Activated B cell treated with CpG ODN at 0.5 μM for 24 hours (primary cell): Measurements from ENCODE around the gene RASL10B. TPM values are rescaled to one million over a fixed set of nuclear protein-coding genes. Genes with fewer than 3 reads are reported as not detected.

Source experiments
- ATAC-seq: fragments of 200-7000 bp; cut with Tn5 transposase; one replicate; pipeline ENCODE4 v1.10.0; 2021; ENCODE audit warnings: low read depth, mild to moderate bottlenecking, moderate library complexity
- CTCF ChIA-PET: fragments of 350-600 bp; sonication (Branson Sonifier 250); formaldehyde crosslinking; loops from one replicate; lab custom pipeline; 2021; ENCODE audit warnings: antibody characterized with exemption; lab: Charles Lee
- POLR2A ChIA-PET: fragments of 350-600 bp; sonication (Branson Sonifier 250); formaldehyde crosslinking; loops from one replicate; lab custom pipeline; 2021; ENCODE audit warnings: antibody characterized with exemption; lab: Charles Lee
- DNase-seq: peaks from one replicate; pipeline ENCODE4 v3.0.0; 2022
- H3K27ac Mint-ChIP-seq: one replicate; pipeline ENCODE4 v1.8.0; 2020; ENCODE audit warnings: mixed read lengths
- H3K27me3 Mint-ChIP-seq: one replicate; pipeline ENCODE4 v1.8.0; 2021; ENCODE audit warnings: mixed read lengths
- H3K36me3 Mint-ChIP-seq: one replicate; pipeline ENCODE4 v1.8.0; 2021; ENCODE audit warnings: low read depth, mixed read lengths
- H3K4me1 Mint-ChIP-seq: one replicate; pipeline ENCODE4 v1.8.0; 2021; ENCODE audit warnings: mixed read lengths
- H3K4me3 Mint-ChIP-seq: one replicate; pipeline ENCODE4 v1.8.0; 2020; ENCODE audit warnings: mild to moderate bottlenecking, mixed read lengths
- H3K9me3 Mint-ChIP-seq: one replicate; pipeline ENCODE4 v1.8.0; 2020; ENCODE audit warnings: mixed read lengths
- CTCF ChIP-seq: fragments of 200-600 bp; IDR thresholded peaks from one replicate; pipeline ENCODE4 v1.8.0; 2022; ENCODE audit warnings: antibody characterized with exemption, mild to moderate bottlenecking
- intact Hi-C: fragments of 100-400 bp; cut with micrococcal nuclease; formaldehyde crosslinking; loops from one replicate; pipeline ENCODE4 v1.15.1; 2024
- total RNA-seq: library from RNA; stranded (reverse); gene quantifications from 2 replicates; pipeline ENCODE4 v1.2.3, GENCODE V29; 2022

RASL10B gene
- total RNA-seq, 1 donor from 2014 or later: 0.31 TPM

- Mint-ChIP-seq H3K4me3 (no peak overlapping the region), H3K9me3 (no peaks in the 10 kb centered on the region), H3K27me3 (no peaks in the 10 kb centered on the region), H3K27ac (no peak overlapping the region), H3K36me3 (peaks cover 44% of the 10 kb centered on the region), H3K4me1 (peaks cover 24% of the 10 kb centered on the region)
- intact Hi-C loops: no loop called here
- CTCF ChIA-PET: no interaction called here
- DNase-seq: no peak
- ATAC-seq: no peak
- no peak for TF ChIP-seq CTCF
- POLR2A ChIA-PET: no interaction called here
Observed at GRCh38 chr17:35710950-35711349, 20.5 kb upstream of the RASL10B start.

- ChIA-PET CTCF (no interaction called here), POLR2A (no interaction called here)
- H3K27me3 Mint-ChIP-seq: no peaks in the 10 kb centered on the region
- ATAC-seq (no peak), DNase-seq (no peak)
- peaks cover 32% of the 10 kb centered on the region for H3K36me3 Mint-ChIP-seq
- intact Hi-C loops: no loop called here
- no peak for TF ChIP-seq CTCF
- no peak overlapping the region for H3K4me3 Mint-ChIP-seq
- H3K27ac Mint-ChIP-seq: no peak overlapping the region
- no peaks in the 10 kb centered on the region for H3K9me3 Mint-ChIP-seq
- peaks cover 13% of the 10 kb centered on the region for H3K4me1 Mint-ChIP-seq
Observed at GRCh38 chr17:35713069-35713728, 18.2 kb upstream of the RASL10B start.

GRCh38 chr17:35714988-35715387 lies 16.5 kb upstream of the RASL10B start:
- POLR2A ChIA-PET: no interaction called here
- intact Hi-C loops: no loop called here

GRCh38 chr17:35715416-35715815 lies 16.0 kb upstream of the RASL10B start:
- H3K4me1 Mint-ChIP-seq: no peaks in the 10 kb centered on the region
- TF ChIP-seq CTCF: no peak
- no peaks in the 10 kb centered on the region for H3K9me3 Mint-ChIP-seq
- H3K4me3 Mint-ChIP-seq: no peak overlapping the region
- DNase-seq (no peak), ATAC-seq (no peak)
- H3K27ac Mint-ChIP-seq: no peak overlapping the region
- peaks cover 30% of the 10 kb centered on the region for H3K36me3 Mint-ChIP-seq
- H3K27me3 Mint-ChIP-seq: no peaks in the 10 kb centered on the region
- ChIA-PET CTCF (no interaction called here), POLR2A (no interaction called here)
- intact Hi-C loops: no loop called here

More at GRCh38 chr17:35714988-35715387, 16.5 kb upstream of the RASL10B start:
- no peaks in the 10 kb centered on the region for H3K9me3 Mint-ChIP-seq
- H3K4me1 Mint-ChIP-seq: no peaks in the 10 kb centered on the region
- no peak overlapping the region for H3K27ac Mint-ChIP-seq
- no peak for ATAC-seq
- CTCF ChIA-PET: no interaction called here
- no peak for DNase-seq
- H3K27me3 Mint-ChIP-seq: no peaks in the 10 kb centered on the region
- H3K36me3 Mint-ChIP-seq: peaks cover 32% of the 10 kb centered on the region
- no peak overlapping the region for H3K4me3 Mint-ChIP-seq
- TF ChIP-seq CTCF: no peak

- intact Hi-C loops: no loop called here
- no peaks in the 10 kb centered on the region for H3K27me3 Mint-ChIP-seq
- no peak overlapping the region for H3K4me3 Mint-ChIP-seq
- ATAC-seq (no peak), DNase-seq (no peak)
- no peak for TF ChIP-seq CTCF
- CTCF ChIA-PET: no interaction called here
- no peaks in the 10 kb centered on the region for H3K9me3 Mint-ChIP-seq
- no peak overlapping the region for H3K27ac Mint-ChIP-seq
- POLR2A ChIA-PET: no interaction called here
- H3K36me3 Mint-ChIP-seq: peaks cover 26% of the 10 kb centered on the region
- no peaks in the 10 kb centered on the region for H3K4me1 Mint-ChIP-seq
Observed at GRCh38 chr17:35716173-35716572, 15.3 kb upstream of the RASL10B start.
